Measurements from ENCODE around the gene TMEM200B.
"Not testable (repeated sequence)": the region's sequence is repeated elsewhere in the genome, so short reads cannot be mapped to it uniquely, and the experiment has no call there.

The TMEM200B gene

GRCh38 chr1:29133861-29134694, 10.4 kb upstream of the TMEM200B start:
- DNase-seq: no peak

DNA sequence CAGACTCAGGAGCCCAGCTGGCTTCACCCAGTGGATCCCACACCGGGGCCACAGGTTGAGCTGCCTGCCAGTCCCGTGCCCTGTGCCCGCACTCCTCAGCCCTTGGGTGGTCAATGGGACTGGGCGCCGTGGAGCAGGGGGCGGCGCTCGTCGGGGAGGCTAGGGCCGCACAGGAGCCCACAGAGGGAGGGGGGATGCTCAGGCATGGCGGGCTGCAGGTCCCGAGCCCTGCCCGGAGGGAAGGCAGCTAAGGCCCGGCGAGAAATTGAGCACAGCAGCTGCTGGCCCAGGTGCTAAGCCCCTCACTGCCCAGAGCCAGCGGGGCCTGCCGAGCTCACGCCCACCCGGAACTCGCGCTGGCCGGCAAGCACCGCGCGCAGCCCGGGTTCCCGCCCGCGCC, 7.4 kb upstream of the TMEM200B start:
- DNase-seq: not testable (repeated sequence)

- no peak for DNase-seq
These were observed 6.2 kb upstream of the TMEM200B start for GRCh38 chr1:29129916-29130315.

DNA sequence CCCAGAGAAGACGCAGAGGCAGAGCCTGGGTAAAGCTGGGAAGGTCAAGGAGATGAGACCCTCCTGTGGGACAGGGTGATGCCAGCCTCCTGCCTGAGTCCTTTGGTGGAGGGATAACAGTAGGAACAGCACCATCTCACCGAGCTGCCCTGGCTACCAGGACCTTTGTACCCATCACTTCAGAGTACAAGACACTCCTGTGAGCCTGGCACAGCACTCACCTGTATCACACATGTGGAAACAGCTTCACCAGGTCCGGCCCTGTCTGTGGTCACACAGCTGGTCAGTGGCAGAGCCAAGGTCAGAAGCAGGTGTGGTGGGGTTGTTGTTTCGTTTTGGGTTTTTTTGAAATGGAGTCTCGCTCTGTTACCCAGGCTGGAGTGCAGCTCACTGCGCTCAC, 5.0 kb upstream of the TMEM200B start:
- DNase-seq: no peak

DNA sequence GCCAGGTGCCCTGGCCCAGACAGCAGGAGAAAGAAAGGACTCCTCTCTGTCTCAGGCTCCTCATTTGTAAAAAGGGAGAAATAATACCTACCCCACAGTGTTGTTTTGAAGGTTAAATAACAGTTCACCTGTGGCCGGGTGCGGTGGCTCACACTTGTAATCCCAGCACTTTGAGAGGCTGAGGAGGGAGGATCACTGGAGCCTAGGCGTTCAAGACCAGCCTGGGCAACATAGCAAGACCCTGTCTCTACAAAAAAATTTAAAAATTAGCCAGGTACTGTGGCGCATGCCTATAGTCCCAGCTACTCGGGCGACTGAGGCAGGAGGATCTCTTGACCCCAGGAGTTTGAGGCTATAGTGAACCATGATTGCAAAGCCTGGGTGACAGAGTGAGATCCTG, 2.5 kb upstream of the TMEM200B start:
- no peak for DNase-seq

DNA sequence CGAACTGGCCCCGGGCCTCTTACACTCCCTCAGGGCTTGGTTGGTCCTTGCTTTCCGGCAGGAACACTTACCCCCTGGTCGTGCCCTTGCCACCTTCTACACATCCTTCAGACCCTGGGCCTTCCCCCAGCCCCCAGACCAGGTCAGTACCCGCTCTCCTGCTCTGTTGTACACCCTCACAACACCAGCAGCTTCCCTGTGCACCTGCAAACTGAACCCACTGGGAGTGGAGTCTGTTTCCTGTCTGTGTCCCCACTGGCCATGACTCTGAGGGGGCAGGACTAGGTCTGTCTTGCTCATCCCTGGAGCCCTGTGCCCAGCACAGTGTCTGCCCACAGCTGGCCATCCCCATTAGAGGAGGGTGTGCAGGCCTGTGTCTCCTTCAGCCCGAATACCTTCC, 2.1 kb upstream of the TMEM200B start:
- no peak for DNase-seq

DNA sequence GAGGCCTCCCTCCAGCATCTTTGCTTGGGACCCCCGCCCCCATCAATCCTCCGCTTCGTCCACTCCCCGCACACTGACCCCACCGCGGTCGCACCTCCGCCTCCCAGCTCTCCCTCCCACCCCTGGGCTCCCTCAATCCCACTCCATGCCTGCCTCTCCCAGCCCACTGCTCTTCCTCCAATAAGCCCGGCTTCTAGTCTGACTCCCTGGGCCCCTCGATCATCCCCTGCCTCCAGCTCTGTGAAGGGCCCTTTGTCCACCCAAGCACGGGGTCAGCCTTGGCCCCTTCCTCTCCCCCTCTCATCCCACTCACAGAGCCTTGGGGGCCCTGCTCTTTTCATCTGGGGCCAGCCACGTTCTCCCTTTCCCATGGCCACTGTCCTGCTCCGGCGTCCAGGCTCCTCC, 1.5 kb upstream of the TMEM200B start:
- DNase-seq: no peak

DNA sequence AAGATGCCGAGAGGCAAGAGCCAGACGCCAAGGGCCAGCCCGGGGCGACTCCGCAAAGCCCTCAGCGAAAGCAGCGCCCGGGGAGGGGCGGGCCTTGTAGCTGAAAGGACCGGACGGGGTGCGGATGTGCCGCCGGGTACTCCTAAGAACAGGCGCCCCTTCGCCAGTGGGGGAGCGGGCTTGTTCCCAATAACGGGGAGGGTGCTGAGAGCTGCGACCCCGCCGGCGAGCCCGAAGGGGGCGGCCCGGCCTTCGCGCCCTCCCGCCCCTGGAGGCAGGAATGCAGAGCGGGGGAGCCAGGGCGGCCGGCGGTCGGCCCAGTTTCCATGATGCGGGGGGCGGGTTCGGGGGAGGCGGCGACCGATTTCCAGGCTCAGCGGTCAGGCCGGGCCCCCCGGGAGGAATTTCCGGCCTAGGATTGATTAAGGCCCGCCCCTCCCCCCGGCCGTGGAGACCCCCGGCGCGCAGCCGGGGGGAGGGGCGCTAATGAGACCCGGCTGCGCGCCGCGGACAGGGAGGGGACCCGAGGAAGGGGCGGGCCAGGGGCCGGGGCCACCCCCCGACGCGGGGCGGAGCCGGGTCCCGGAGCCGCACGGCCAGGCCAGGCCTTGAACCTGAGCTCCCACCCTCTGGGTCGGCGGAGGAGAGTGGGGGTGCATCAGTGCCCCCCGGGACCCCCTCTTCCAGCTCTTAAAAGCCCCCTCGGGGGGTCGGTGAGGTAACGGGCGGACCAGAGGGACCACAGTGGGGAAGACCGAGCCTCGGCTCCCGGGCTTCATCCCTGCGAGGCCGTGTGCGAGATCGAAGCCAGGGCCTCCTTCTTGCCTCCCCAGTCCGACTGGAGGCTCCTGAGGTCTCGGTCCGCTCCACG, 898 bp upstream of the TMEM200B start:
- DNase-seq: peak; percentile 21 to 35 (median 25)

DNA sequence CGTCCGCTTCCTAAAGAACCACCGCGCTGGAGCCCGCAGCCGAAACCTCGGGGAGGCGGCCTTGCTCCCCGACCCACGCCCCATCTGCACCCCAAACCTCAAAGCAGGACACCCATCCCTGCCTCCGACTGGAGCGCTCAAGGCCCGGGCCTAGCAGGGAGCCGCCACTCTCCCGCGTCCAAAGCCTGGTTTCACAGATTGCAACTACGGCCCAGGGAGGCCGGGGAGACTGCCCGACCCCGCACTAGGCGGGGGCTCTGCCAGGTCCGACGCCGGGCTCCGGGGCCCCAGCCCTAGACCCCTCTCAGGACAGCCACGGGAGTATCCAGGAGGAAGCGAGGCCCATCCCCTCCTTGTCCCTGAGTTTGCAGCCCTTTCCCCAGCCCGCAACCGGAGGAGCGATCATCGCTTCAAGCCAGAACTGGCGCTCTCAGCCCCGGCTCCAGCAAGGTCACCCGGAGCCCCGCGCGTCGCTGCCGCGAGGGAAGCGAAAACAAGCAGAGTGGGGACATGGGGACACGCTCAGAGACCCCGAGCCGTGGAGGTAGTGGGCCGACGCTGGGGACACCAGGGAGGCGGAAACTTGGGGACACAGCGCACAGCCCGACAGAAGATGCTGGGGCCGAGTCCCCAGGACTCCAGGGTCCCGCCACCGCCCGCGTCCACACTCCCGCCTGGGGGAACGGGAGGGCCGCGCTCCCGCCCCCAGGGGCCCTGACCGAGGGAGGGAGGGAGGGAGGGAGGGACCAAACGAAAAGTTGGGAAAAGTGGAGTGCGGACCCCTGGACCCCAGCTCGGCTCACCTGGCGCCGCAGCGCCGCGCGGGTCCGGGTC, 433 bp downstream of the TMEM200B start:
- no peak for DNase-seq

GRCh38 chr1:29122682-29123052, 1.0 kb downstream of the TMEM200B start:
- no peak for DNase-seq

GRCh38 chr1:29121936-29122681, 1.6 kb downstream of the TMEM200B start:
- DNase-seq: no peak

DNA sequence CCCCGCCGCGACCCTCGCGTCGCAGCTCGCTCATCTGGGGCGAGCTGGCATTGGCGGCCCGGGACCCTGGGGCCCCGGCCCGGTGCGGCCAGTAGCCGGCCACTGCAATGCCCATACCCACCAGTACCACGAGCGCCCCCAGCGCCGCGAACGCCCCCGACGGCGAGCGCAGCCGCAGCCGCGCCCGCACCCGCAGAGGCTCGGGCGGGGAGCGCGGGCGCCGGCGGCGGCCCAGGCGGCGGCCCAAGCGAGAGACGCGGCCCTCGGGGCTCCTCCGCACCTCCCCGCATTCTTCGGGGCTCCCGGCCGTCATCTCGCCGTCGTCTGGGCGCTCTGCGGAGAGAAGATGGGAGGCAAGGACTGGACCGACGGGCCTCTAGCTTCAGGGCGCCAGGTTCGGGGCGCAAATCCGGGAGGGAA, 2.2 kb downstream of the TMEM200B start:
- no peak for DNase-seq

GRCh38 chr1:29120947-29121485, 2.7 kb downstream of the TMEM200B start:
- DNase-seq: peak; percentile 23 to 47 (median 24)

DNA sequence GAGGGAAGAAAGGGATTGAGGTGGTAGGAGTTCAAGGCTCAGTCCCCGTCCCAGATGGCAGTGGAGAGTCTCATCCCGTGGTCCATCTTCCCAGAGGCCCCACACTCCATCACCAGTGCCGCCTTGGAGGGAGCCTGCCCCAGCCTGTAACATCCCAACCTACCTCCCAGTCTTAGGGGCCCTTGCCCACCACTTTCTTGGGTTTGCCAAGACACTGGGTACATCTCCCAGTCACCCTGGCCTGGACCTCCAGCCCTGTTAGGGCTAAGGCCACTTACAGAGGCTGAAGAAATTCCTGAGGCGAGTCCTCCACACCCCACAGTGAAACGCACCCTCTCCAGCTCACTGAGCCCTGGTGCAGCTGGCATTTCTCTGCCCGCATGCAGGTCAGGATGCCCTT, 3.3 kb downstream of the TMEM200B start:
- DNase-seq: no peak

DNA sequence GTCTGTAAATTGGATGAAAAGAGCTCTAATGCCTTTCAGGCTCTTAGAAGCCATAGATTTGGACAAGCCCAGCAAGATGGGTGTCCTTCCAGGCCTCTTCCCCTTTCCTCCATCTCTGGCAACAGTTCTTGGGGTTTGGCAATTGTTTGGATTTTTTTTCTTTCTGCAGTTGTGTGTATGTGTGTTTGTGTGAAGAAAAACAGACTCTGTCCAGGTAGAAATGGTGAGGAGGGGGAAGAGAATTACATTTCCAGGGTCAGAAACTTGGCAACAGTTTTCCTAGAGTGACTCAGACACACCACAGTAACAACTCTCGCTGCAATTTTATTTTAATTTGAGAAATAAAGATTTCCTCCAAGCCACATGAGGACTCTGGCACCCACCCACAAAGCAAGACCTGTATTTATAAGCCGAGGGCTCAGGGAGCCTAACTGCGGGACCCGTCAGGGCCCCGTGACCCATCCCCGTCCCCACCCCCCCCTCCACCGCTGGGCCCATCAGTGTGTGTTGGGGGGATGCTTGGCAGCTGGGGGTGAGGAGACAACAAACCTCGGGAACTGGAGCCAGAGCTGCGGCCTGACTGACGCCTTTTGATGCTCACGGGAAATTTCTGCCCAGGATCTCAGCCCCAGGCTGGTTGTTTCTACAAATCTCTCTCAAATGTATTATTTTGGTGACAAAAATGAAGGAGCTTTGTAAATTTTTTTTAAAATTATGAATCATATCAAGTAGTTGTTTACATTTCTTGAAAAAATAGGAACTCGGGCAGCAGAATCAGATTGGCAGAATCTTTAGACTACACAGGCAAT, 4.4 kb downstream of the TMEM200B start:
- no peak for DNase-seq

GRCh38 chr1:29117381-29117780, 6.3 kb downstream of the TMEM200B start:
- DNase-seq: no peak

DNA sequence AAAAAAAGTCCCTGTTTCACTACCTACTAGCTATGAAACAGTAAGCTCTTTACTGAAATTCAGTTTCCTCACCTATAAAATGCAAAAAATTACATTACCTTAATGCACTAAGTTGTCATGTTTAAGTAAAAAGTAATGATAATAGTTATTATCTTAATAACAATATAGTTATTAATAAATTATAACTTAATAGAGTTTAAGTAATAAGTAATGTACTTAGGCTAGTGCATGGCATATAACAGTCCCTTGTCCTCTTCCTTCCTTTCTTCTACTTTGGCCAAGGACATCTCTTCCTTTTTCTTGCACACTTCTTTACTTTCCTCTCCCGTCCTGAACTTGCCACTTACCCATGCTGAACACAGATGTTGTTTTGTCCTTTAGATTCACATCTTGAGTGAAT, 9.0 kb downstream of the TMEM200B start:
- DNase-seq: no peak

DNA sequence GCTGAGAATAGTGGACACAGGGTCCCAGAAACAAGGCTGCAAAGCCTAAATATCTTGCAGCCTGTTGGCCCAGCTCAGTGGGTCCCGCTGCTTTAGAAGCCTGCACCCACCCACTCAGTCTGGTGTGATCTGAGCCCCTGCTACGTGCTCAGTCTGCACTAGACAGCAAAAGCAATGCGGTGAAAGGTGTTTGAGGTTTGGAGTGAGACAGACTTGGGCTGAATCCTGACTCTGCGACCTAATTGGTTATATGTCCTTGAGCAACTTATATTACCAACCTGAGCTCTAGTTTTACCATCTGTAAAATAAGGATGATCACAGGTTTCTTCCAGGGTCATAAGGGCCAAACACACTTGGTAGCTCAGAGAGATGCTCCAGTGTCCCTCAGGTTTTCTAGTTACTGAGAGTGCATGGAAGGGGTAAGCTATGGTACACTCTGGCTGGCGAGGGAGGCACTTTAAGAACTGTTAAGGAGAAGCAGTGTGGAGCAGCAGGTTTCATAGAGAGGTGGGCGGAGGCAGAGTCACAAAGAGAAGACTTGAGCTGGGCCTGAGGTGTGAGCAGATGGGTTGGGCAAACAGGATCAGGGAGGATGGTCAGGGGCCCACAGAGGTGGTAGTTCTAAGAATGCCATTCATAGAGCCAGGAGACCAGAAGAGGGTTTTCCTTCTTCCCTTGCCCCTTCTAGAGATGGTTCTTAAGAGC, 10.1 kb downstream of the TMEM200B start:
- no peak for DNase-seq

GRCh38 chr1:29112705-29113412, 10.8 kb downstream of the TMEM200B start:
- no peak for DNase-seq

DNA sequence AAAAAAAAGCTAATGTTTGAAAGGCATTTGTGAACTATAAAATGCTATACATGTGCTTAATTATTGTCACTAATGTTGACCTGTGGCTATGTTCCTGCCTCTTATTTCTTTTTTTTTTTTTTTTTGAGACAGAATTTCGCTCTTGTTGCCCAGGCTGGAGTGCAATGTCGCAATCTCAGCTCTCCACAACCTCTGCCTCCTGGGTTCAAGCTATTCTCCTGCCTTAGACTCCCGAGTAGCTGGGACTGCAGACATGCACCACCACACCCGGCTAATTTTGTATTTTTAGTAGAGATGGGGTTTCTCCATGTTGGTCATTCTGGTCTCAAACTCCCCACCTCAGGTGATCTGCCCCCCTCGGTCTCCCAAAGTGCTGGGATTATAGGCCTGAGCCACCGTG, 15.7 kb downstream of the TMEM200B start:
- DNase-seq: not testable (repeated sequence)

All from activated CD4-positive, CD25-positive, alpha-beta regulatory T cell (primary cell).